Measurements from ENCODE around the gene PTPN21.

PTPN21 gene

GRCh38 chr14:88468406-88468805, 86.4 kb downstream of the PTPN21 start:
- DNase-seq (ENCODE audit: low read depth) = peak; percentile 87

- peak; percentile 40 for DNase-seq (ENCODE audit: low read depth)
These were observed 91.5 kb downstream of the PTPN21 start for GRCh38 chr14:88463318-88463717.

GRCh38 chr14:88454886-88455285, 99.9 kb downstream of the PTPN21 start:
- DNase-seq (ENCODE audit: low read depth) = no peak

GRCh38 chr14:88452231-88452630, 102.6 kb downstream of the PTPN21 start:
- no peak for DNase-seq (ENCODE audit: low read depth)

GRCh38 chr14:88439088-88439487, 115.7 kb downstream of the PTPN21 start:
- no peak for DNase-seq (ENCODE audit: low read depth)

GRCh38 chr14:88437658-88438057, 117.1 kb downstream of the PTPN21 start:
- peak; percentile 8 for DNase-seq (ENCODE audit: low read depth)

- no peak for DNase-seq (ENCODE audit: low read depth)
These were observed 123.8 kb downstream of the PTPN21 start for GRCh38 chr14:88430976-88431375.

- peak; percentile 49 for DNase-seq (ENCODE audit: low read depth)
These were observed 128.5 kb downstream of the PTPN21 start for GRCh38 chr14:88426271-88426670.

- DNase-seq (ENCODE audit: low read depth) = no peak
These were observed 130.2 kb downstream of the PTPN21 start for GRCh38 chr14:88424573-88424972.

GRCh38 chr14:88422919-88423650, 131.7 kb downstream of the PTPN21 start:
- DNase-seq (ENCODE audit: low read depth) = peak; percentile 89

- DNase-seq (ENCODE audit: low read depth) = no peak
These were observed 132.8 kb downstream of the PTPN21 start for GRCh38 chr14:88422047-88422446.

- peak; percentile 6 for DNase-seq (ENCODE audit: low read depth)
These were observed 133.5 kb downstream of the PTPN21 start for GRCh38 chr14:88421286-88421685.

- no peak for DNase-seq (ENCODE audit: low read depth)
These were observed 134.6 kb downstream of the PTPN21 start for GRCh38 chr14:88420187-88420586.

- no peak for DNase-seq (ENCODE audit: low read depth)
These were observed 137.2 kb downstream of the PTPN21 start for GRCh38 chr14:88417594-88417993.
